GM23338 (cell line): ENCODE data around the gene OLFM1. TPM values are rescaled to one million over a fixed set of nuclear protein-coding genes. Genes with fewer than 3 reads are reported as not detected.

ENCODE experiments used
- ATAC-seq: fragments of 200-7000 bp; cut with Tn5 transposase; 3 replicates; pipeline ENCODE4 v1.9.1; 2020
- DNase-seq: peaks from one replicate; pipeline ENCODE4 v3.0.0-alpha.2; 2015; ENCODE audit warnings: low spot score
- H2AFZ ChIP-seq: fragments of 200-600 bp; sonication (generic); 2 replicates; pipeline ENCODE4 v1.8.0; 2016; ENCODE audit warnings: antibody characterized with exemption, mild to moderate bottlenecking, moderate library complexity
- H3F3A ChIP-seq: fragments of 200-600 bp; sonication (generic); replicated peaks from 2 replicates; pipeline ENCODE4 v1.8.0; 2017; ENCODE audit warnings: antibody characterized with exemption, mixed run types, low read depth
- H3K27ac ChIP-seq: fragments of 200-600 bp; sonication (generic); 2 replicates; pipeline ENCODE4 v1.6.1; 2016; ENCODE audit warnings: low read depth
- H3K27me3 ChIP-seq: fragments of 200-600 bp; sonication (generic); 2 replicates; pipeline ENCODE4 v1.8.0; 2016; ENCODE audit warnings: mild to moderate bottlenecking, mixed run types, moderate library complexity; ENCODE audit not compliant: insufficient read depth
- H3K36me3 ChIP-seq: fragments of 200-600 bp; sonication (generic); 2 replicates; pipeline ENCODE4 v1.8.0; 2016; ENCODE audit warnings: mild to moderate bottlenecking; ENCODE audit not compliant: insufficient read depth
- H3K4me1 ChIP-seq: fragments of 200-600 bp; sonication (generic); 2 replicates; pipeline ENCODE4 v1.8.0; 2016; ENCODE audit warnings: mild to moderate bottlenecking, moderate library complexity; ENCODE audit not compliant: insufficient read depth
- H3K4me2 ChIP-seq: fragments of 200-600 bp; sonication (generic); 2 replicates; pipeline ENCODE4 v1.7.1; 2017; ENCODE audit warnings: mixed run types
- H3K4me3 ChIP-seq: fragments of 200-600 bp; sonication (generic); 2 replicates; pipeline ENCODE4 v1.6.1; 2016; ENCODE audit warnings: mixed run types
- H3K79me2 ChIP-seq: fragments of 200-600 bp; sonication (generic); replicated peaks from 2 replicates; pipeline ENCODE4 v1.8.0; 2017; ENCODE audit warnings: mild to moderate bottlenecking; ENCODE audit not compliant: insufficient read depth
- H3K9me2 ChIP-seq: fragments of 200-600 bp; sonication (generic); 2 replicates; pipeline ENCODE4 v1.8.0; 2017; ENCODE audit not compliant: insufficient read depth
- H4K20me1 ChIP-seq: fragments of 200-600 bp; sonication (generic); replicated peaks from 2 replicates; pipeline ENCODE4 v1.8.0; 2017; ENCODE audit warnings: mild to moderate bottlenecking; ENCODE audit not compliant: insufficient read depth
- H3K27ac Mint-ChIP-seq: 2 replicates; pipeline ENCODE4 v1.8.0; 2020; ENCODE audit warnings: inconsistent platforms, mild to moderate bottlenecking, moderate library complexity, mixed read lengths
- H3K27me3 Mint-ChIP-seq: 3 replicates; pipeline ENCODE4 v1.8.0; 2022; ENCODE audit warnings: low read depth, mild to moderate bottlenecking, moderate library complexity, mixed read lengths, inconsistent platforms; ENCODE audit not compliant: insufficient read depth, poor library complexity
- H3K36me3 Mint-ChIP-seq: 3 replicates; pipeline ENCODE4 v1.8.0; 2021; ENCODE audit warnings: low read depth, mild to moderate bottlenecking, inconsistent platforms, moderate library complexity, mixed read lengths
- H3K4me1 Mint-ChIP-seq: 3 replicates; pipeline ENCODE4 v1.8.0; 2020; ENCODE audit warnings: mild to moderate bottlenecking, inconsistent platforms, mixed read lengths
- H3K4me3 Mint-ChIP-seq: 3 replicates; pipeline ENCODE4 v1.8.0; 2021; ENCODE audit warnings: moderate library complexity, mild to moderate bottlenecking, inconsistent platforms, mixed read lengths
- H3K9me3 Mint-ChIP-seq: 3 replicates; pipeline ENCODE4 v1.8.0; 2020; ENCODE audit warnings: moderate library complexity, mild to moderate bottlenecking, inconsistent platforms, mixed read lengths
- CTCF ChIP-seq, 2 experiments: fragments of 200-600 bp in 1 of 2; sonication (generic) in 1 of 2; conservative IDR thresholded peaks; 2 replicates each; pipeline versions ENCODE4 v1.5.1 to v1.6.1; 2016 to 2017; ENCODE audit warnings: antibody characterized with exemption in 2 of 2, low read depth in 2 of 2, mild to moderate bottlenecking in 2 of 2, moderate library complexity in 1 of 2
- ETS1 ChIP-seq: IDR thresholded peaks from 2 replicates; pipeline ENCODE4 v1.6.1; 2016; ENCODE audit warnings: antibody characterized with exemption
- NANOG ChIP-seq: IDR thresholded peaks from 2 replicates; pipeline ENCODE4 v1.6.1; 2016; ENCODE audit warnings: antibody characterized with exemption, borderline replicate concordance
- POLR2AphosphoS5 ChIP-seq: IDR thresholded peaks from 2 replicates; pipeline ENCODE4 v1.6.1; 2016; ENCODE audit warnings: antibody characterized with exemption, low read depth
- STAT1 ChIP-seq: IDR thresholded peaks from one replicate; pipeline ENCODE4 v1.6.1; 2016; ENCODE audit warnings: antibody characterized with exemption; ENCODE audit not compliant: unreplicated experiment
- ZNF331 ChIP-seq: fragments of 250-450 bp; sonication (Bioruptor Pico); IDR thresholded peaks from 2 replicates; pipeline ENCODE4 v1.5.0; 2020; ENCODE audit warnings: low read depth, mild to moderate bottlenecking, moderate library complexity
- polyA plus RNA-seq: library from polyadenylated mRNA; unstranded; fragments of >200 nt; fragmentation: Nextera tagmentation; extraction: Ambion mirVana; gene quantifications from 2 replicates; pipeline ENCODE4 v1.2.1, GENCODE V29; 2016
- total RNA-seq: library from RNA; depleted of rRNA; stranded (reverse); fragments of >200 nt; shearing (Covaris generic); gene quantifications from 2 replicates; pipeline ENCODE4 v1.2.3, GENCODE V29; 2014

The OLFM1 gene
- total and polyA plus RNA-seq, 2 experiments from 2014 or later, result 20.6 to 40.1 TPM

- TF ChIP-seq CTCF (conservative IDR thresholded peaks at IDR 0.05; ENCODE audit: low read depth in 2 of 2) (no peak), POLR2AphosphoS5 (no peak), ZNF331 (CRISPR knock-in tag) (no peak)
Observed at GRCh38 chr9:135093911-135094584, 6.6 kb downstream of the OLFM1 start (continued).

GRCh38 chr9:135095470-135096407 lies 8.3 kb downstream of the OLFM1 start:
- peaks cover 1% of the 10 kb centered on the region for H3K27me3 Mint-ChIP-seq
- H3K79me2 ChIP-seq, result no peaks in the 10 kb centered on the region
- H3K4me3 ChIP-seq, result no peak overlapping the region
- H3K9me2 ChIP-seq, result no peaks in the 10 kb centered on the region
- H4K20me1 ChIP-seq, result peaks cover 7% of the 10 kb centered on the region
- peaks cover 14% of the 10 kb centered on the region for H3K4me1 Mint-ChIP-seq
- H3K9me3 Mint-ChIP-seq, result 0 out of 3 replicates have a peak, but pooled peaks cover 2% of the 10 kb centered on the region
- H2AFZ ChIP-seq, result no peak overlapping the region
- H3K27ac ChIP-seq, result no peak overlapping the region
- no peak overlapping the region for H3K27ac Mint-ChIP-seq
- no peak for ATAC-seq
- TF ChIP-seq ZNF331 (CRISPR knock-in tag) (no peak), NANOG (no peak), ETS1 (no peak)
- no peak overlapping the region for H3K4me2 ChIP-seq
- no peak for DNase-seq
- no peaks in the 10 kb centered on the region; the same call in 1 of the 2 replicates for H3F3A ChIP-seq
- no peaks in the 10 kb centered on the region for H3K27me3 ChIP-seq
- no peaks in the 10 kb centered on the region for H3K4me1 ChIP-seq
- no peak overlapping the region; the same call in 2 of the 3 replicates for H3K4me3 Mint-ChIP-seq
- peaks cover 5% of the 10 kb centered on the region; the same call in 1 of the 2 replicates for H3K36me3 ChIP-seq
- H3K36me3 Mint-ChIP-seq, result peaks cover 48% of the 10 kb centered on the region

GRCh38 chr9:135096408-135096895 lies 9.0 kb downstream of the OLFM1 start:
- Histone ChIP-seq H3K4me3 (no peak overlapping the region), H3F3A (no peaks in the 10 kb centered on the region; the same call in 1 of the 2 replicates), H3K9me2 (no peaks in the 10 kb centered on the region), H3K27me3 (no peaks in the 10 kb centered on the region), H3K27ac (no peak overlapping the region), H3K4me1 (no peaks in the 10 kb centered on the region), H3K79me2 (no peaks in the 10 kb centered on the region), H3K4me2 (no peak overlapping the region), H4K20me1 (peaks cover 7% of the 10 kb centered on the region), H3K36me3 (peaks cover 5% of the 10 kb centered on the region; the same call in 1 of the 2 replicates), H2AFZ (no peak overlapping the region)
- Mint-ChIP-seq H3K4me3 (no peak overlapping the region), H3K4me1 (peaks cover 14% of the 10 kb centered on the region), H3K9me3 (0 out of 3 replicates have a peak, but pooled peaks cover 2% of the 10 kb centered on the region), H3K36me3 (peaks cover 44% of the 10 kb centered on the region), H3K27me3 (peaks cover 5% of the 10 kb centered on the region), H3K27ac (no peak overlapping the region)
- ATAC-seq (no peak), DNase-seq (no peak)
- TF ChIP-seq ETS1 (no peak), STAT1 (no peak), CTCF (conservative IDR thresholded peaks at IDR 0.05; ENCODE audit: low read depth in 2 of 2) (no peak), NANOG (no peak)
